K562 (cell line): ENCODE data around the gene OR6S1. TPM values are rescaled to one million over a fixed set of nuclear protein-coding genes. Genes with fewer than 3 reads are reported as not detected.

Experiments
- ATAC-seq: fragments of 200-7000 bp; cut with Tn5 transposase; 3 replicates; pipeline ENCODE4 v1.9.1; 2020; ENCODE audit warnings: moderate library complexity
- BruUV-seq: library from RNA; stranded (reverse); fragments of 400-500 nt; replicated peaks from 2 replicates; lab custom pipeline; 2021; lab: Mats Ljungman, UMichigan
- CTCF ChIA-PET: fragments of 300-600 bp; formaldehyde crosslinking; extraction: SDS; loops from one replicate; lab custom pipeline; 2021; ENCODE audit warnings: low intra/inter-chr PET ratio; lab: Yijun Ruan, JAX
- POLR2A ChIA-PET: fragments of 300-600, 350-650 bp; sonication (Branson Sonifier 250); formaldehyde crosslinking; extraction: SDS; loops from one replicate; lab custom pipeline; 2021; ENCODE audit warnings: antibody characterized with exemption, inconsistent platforms; lab: Yijun Ruan, JAX
- DNase-seq, 4 experiments: peaks; one replicate each; pipeline versions ENCODE4 v3.0.0 to v3.0.0-alpha.2; 2011 to 2018; ENCODE audit warnings: low spot score in 3 of 4, mixed read lengths in 3 of 4; ENCODE audit errors: extremely low read depth in 1 of 4
- FAIRE-seq: peaks from 2 replicates; lab custom pipeline; 2011; peaks lifted over from hg19 to GRCh38; lab: Jason Lieb, UNC
- H2AFZ ChIP-seq: 2 replicates; pipeline ENCODE4 v1.6.0; 2011; ENCODE audit warnings: low read depth, low read length, control low read depth, inconsistent platforms
- H3K27ac ChIP-seq: fragments of 200-600 bp; 3 replicates; pipeline ENCODE4 v1.8.0; 2011; ENCODE audit warnings: low read depth, mild to moderate bottlenecking, control low read depth, inconsistent platforms, low read length, moderate library complexity, mixed read lengths; ENCODE audit errors: extremely low read depth
- H3K27me3 ChIP-seq, 2 experiments: fragments of 300-600 bp in 1 of 2; 2 replicates in 1 of 2; 3 replicates in 1 of 2; pipeline versions ENCODE4 v1.6.0 to v1.8.0; 2011; ENCODE audit warnings: inconsistent platforms in 2 of 2, low read length in 2 of 2, mild to moderate bottlenecking in 1 of 2, mixed read lengths in 1 of 2, moderate library complexity in 1 of 2; ENCODE audit not compliant: control insufficient read depth in 2 of 2, insufficient read depth in 2 of 2
- H3K36me3 ChIP-seq: fragments of 300-600 bp; 3 replicates; pipeline ENCODE4 v1.8.0; 2011; ENCODE audit warnings: mild to moderate bottlenecking, low read length, inconsistent platforms; ENCODE audit not compliant: control insufficient read depth, insufficient read depth
- H3K4me1 ChIP-seq, 2 experiments: fragments of 200-600 bp in 1 of 2; replicated peaks in 1 of 2; 2 replicates in 1 of 2; 3 replicates in 1 of 2; pipeline versions ENCODE4 v1.5.1 to v1.8.0; 2011; ENCODE audit warnings: inconsistent platforms in 2 of 2, low read length in 2 of 2, mild to moderate bottlenecking in 1 of 2, mixed read lengths in 1 of 2, moderate library complexity in 1 of 2; ENCODE audit not compliant: control insufficient read depth in 2 of 2, insufficient read depth in 2 of 2
- H3K4me2 ChIP-seq: 2 replicates; pipeline ENCODE4 v1.6.1; 2011; ENCODE audit warnings: low read length, control low read depth, inconsistent platforms, mixed read lengths; ENCODE audit not compliant: insufficient read depth
- H3K4me3 ChIP-seq: fragments of 200-600 bp; sonication (generic), shearing (Covaris generic); 2 replicates; pipeline ENCODE4 v1.5.1; 2016; ENCODE audit warnings: control low read depth, inconsistent platforms
- H3K79me2 ChIP-seq: fragments of 200-600 bp; 3 replicates; pipeline ENCODE4 v1.8.0; 2011; ENCODE audit warnings: low read length, inconsistent platforms; ENCODE audit not compliant: control insufficient read depth, insufficient read depth
- H3K9ac ChIP-seq, 2 experiments: 2 replicates each; pipeline versions ENCODE4 v1.6.0 to v1.6.1; 2011; ENCODE audit warnings: low read depth in 2 of 2, low read length in 2 of 2, control low read depth in 1 of 2, inconsistent platforms in 1 of 2, mild to moderate bottlenecking in 1 of 2, mixed read lengths in 1 of 2; ENCODE audit not compliant: insufficient read depth in 1 of 2
- H3K9me1 ChIP-seq: one replicate; pipeline ENCODE4 v1.6.0; 2011; ENCODE audit warnings: inconsistent platforms, mild to moderate bottlenecking, low read length, moderate library complexity; ENCODE audit not compliant: control insufficient read depth, insufficient read depth
- H3K9me3 ChIP-seq: replicated peaks from 2 replicates; pipeline ENCODE4 v1.5.1; 2011; ENCODE audit warnings: low read depth, low read length, inconsistent platforms; ENCODE audit not compliant: control insufficient read depth, insufficient read depth
- H4K20me1 ChIP-seq: replicated peaks from 2 replicates; pipeline ENCODE4 v1.6.1; 2011; ENCODE audit warnings: low read length, inconsistent platforms, mixed read lengths; ENCODE audit not compliant: control insufficient read depth, insufficient read depth
- ARID3A ChIP-seq: IDR thresholded peaks from 2 replicates; pipeline ENCODE4 v1.6.1; 2012; ENCODE audit warnings: low read depth, low read length, improper control_type of control experiment, borderline replicate concordance
- BHLHE40 ChIP-seq: IDR thresholded peaks from 2 replicates; pipeline ENCODE4 v1.6.1; 2011; ENCODE audit warnings: low read length, improper control_type of control experiment
- BRF1 ChIP-seq: IDR thresholded peaks from 3 replicates; pipeline ENCODE4 v1.6.1; 2011; ENCODE audit warnings: borderline replicate concordance, mild to moderate bottlenecking; ENCODE audit not compliant: insufficient read length; ENCODE audit errors: extremely low read depth
- CTBP1 ChIP-seq: fragments of 450-650 bp; IDR thresholded peaks from 2 replicates; pipeline ENCODE4 v1.6.1; 2016; ENCODE audit warnings: borderline replicate concordance
- GMEB1 ChIP-seq: fragments of 250-450 bp; sonication (Bioruptor Pico); IDR thresholded peaks from 2 replicates; pipeline ENCODE4 v1.4.0; 2020; ENCODE audit warnings: mild to moderate bottlenecking
- HDAC1 ChIP-seq, 2 experiments: fragments of 450-650 bp; IDR thresholded peaks; 2 replicates each; pipeline ENCODE4 v1.6.1; 2016 to 2017; ENCODE audit warnings: inconsistent platforms in 1 of 2, mild to moderate bottlenecking in 1 of 2, moderate library complexity in 1 of 2
- HNRNPH1 ChIP-seq: fragments of 200-400 bp; formaldehyde crosslinking; optimal IDR thresholded peaks from 2 replicates; pipeline ENCODE3; 2017; ENCODE audit warnings: low read depth, mild to moderate bottlenecking, low read length, moderate library complexity
- JUND ChIP-seq, 2 experiments: IDR thresholded peaks; 2 replicates in 1 of 2; 3 replicates in 1 of 2; pipeline ENCODE4 v1.6.1; 2011; ENCODE audit warnings: borderline replicate concordance in 2 of 2, low read depth in 2 of 2, low read length in 2 of 2, improper control_type of control experiment in 1 of 2, missing biosample characterization in 1 of 2, missing genetic modification characterization in 1 of 2, missing genetic modification reagents in 1 of 2
- MAZ ChIP-seq, 2 experiments: fragments of 450-650 bp in 1 of 2; sonication (generic) in 1 of 2; formaldehyde crosslinking; IDR thresholded peaks in 1 of 2; conservative IDR thresholded peaks in 1 of 2; 2 replicates each; pipeline versions ENCODE4 v1.4.0 to v1.5.0; 2020; ENCODE audit warnings: mild to moderate bottlenecking in 1 of 2, missing genetic modification reagents in 1 of 2
- XRCC5 ChIP-seq: fragments of 200-400 bp; formaldehyde crosslinking; IDR thresholded peaks from 2 replicates; pipeline ENCODE4 v1.6.1; 2017; ENCODE audit warnings: low read depth, mild to moderate bottlenecking, low read length
- ZNF592 ChIP-seq: fragments of 450-650 bp; IDR thresholded peaks from 2 replicates; pipeline ENCODE4 v1.6.1; 2017; ENCODE audit warnings: antibody characterized with exemption, mild to moderate bottlenecking
- WGBS: fragments of 100-300 bp; shearing (Covaris generic); methylation state at CpG from one replicate; pipeline ENCODE4 v1.1.6; 2016; ENCODE audit warnings: low coverage, mixed read lengths; ENCODE audit not compliant: insufficient coverage; ENCODE audit errors: missing lambda C conversion rate; 5-methylcytosine and 5-hydroxymethylcytosine counted together
- in situ Hi-C: fragments of 300-500 bp; cut with MboI; formaldehyde crosslinking; loops from 4 replicates; pipeline ENCODE4 v1.15.0; 2018; ENCODE audit warnings: inconsistent platforms, mixed read lengths
- intact Hi-C: fragments of 100-400 bp; cut with micrococcal nuclease; formaldehyde crosslinking; loops from 2 replicates; pipeline ENCODE4 v1.14.2; 2022
- polyA plus RNA-seq, 8 experiments: library from polyadenylated mRNA; depleted of rRNA in 4 of 8; stranded (reverse) in 5 of 8; unstranded in 3 of 8; fragments of >200 nt; fragmentation: Nextera tagmentation in 2 of 8; fragmentation: Illumina TruSeq in 1 of 8; extraction: Ambion mirVana in 2 of 8; extraction: Trizol in 1 of 8; gene quantifications; 2 replicates each; pipeline versions ENCODE4 v1.2.1 to v1.2.3, GENCODE V29; 2011 to 2014; ENCODE audit warnings: inconsistent platforms in 1 of 8, missing spikeins in 1 of 8
- total RNA-seq, 7 experiments: library from RNA; depleted of rRNA in 6 of 7; stranded (reverse); fragments of >200 nt in 6 of 7; fragmentation: Illumina TruSeq in 2 of 7; extraction: Trizol in 2 of 7; gene quantifications; 2 replicates each; pipeline versions ENCODE4 v1.2.1 to v1.2.3, GENCODE V29; 2011 to 2021; ENCODE audit warnings: low replicate concordance in 1 of 7

Gene OR6S1
- total and polyA plus RNA-seq, 9 of the 15 experiments (the other 6 are each of a cell fraction or from before 2014, with no cell fraction given) = not detected

DNA sequence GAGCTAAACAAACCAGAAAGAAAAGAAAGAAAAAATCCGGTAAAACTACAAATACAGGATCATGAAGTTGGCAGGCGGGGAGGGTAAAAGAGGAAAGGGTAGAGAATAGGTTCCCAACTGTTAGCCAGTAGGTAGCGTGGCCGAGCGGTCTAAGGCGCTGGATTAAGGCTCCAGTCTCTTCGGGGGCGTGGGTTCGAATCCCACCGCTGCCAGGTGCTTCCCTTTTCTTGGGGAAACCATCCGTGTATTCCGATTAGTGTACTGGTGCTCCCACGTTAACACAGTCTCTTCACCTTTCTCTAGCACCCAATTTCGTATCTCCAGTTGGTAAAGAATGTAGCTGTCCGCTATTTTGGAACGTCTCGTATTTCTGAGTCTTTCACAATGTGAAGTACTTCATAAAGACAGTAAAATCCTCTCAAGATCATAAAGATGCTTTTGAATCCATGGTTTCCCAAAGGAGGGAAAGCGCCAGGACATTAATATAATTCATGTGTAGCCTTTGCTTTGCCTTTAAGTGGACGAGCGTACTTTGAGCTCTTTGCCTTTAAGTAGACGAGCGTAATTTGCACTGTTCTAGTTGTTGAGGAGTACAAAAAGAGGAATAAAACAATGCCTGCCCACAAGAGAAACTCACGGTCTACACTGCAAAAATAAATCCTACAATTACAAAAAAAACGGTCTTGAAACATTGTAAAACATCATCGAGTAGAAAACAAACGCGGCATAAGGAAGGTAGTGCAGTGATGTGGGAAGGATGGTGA is 31.3 kb downstream of the OR6S1 start:
- ChIA-PET POLR2A (interaction anchor here (1.6 kb wide), 1 partner anchor 280 kb away, joined by 3 read pairs; no protein-coding TSS in a partner anchor), CTCF (interaction anchor here (1.1 to 3.4 kb wide), 5 partner anchors 79 to 430 kb away, joined by 3 to 49 read pairs (median 14); no protein-coding TSS in a partner anchor)
- Histone ChIP-seq H3K27ac (peak overlapping the region; percentile 64), H4K20me1 (no peaks in the 10 kb centered on the region), H3K9ac (peak overlapping the region; percentile 74 to 93), H3K9me3 (no peaks in the 10 kb centered on the region), H3K4me1 (peaks cover 0 to 14% of the 10 kb centered on the region in 2 experiments; a peak in 2 of 5 replicates), H3K79me2 (no peaks in the 10 kb centered on the region), H2AFZ (peak overlapping the region; percentile 94), H3K36me3 (no peaks in the 10 kb centered on the region), H3K27me3 (no peaks in the 10 kb centered on the region), H3K9me1 (no peaks in the 10 kb centered on the region), H3K4me3 (peak overlapping the region; percentile 80), H3K4me2 (peak overlapping the region; percentile 89)
- TSS peak; percentile 100 for BruUV-seq
- DNase-seq = peak; percentile 40 to 85 (median 62)
- WGBS = 4% methylated on average over 26 of the region's 27 CpGs
- ATAC-seq = peak; percentile 70
- intact Hi-C loops = no loop called here
- peak; percentile 52 for FAIRE-seq
- in situ Hi-C loops = loop anchor here (5.0 kb wide), 2 partner anchors 82 to 283 kb away; no protein-coding TSS in a partner anchor
- TF ChIP-seq ZNF592 = peak; percentile 49
- TF ChIP-seq HNRNPH1 = no peak
- TF ChIP-seq HDAC1 (IDR thresholded peaks at IDR 0.05) = peak in 1 of 2 experiments; percentile 73; a peak in 1 of 4 replicates
- TF ChIP-seq XRCC5 = no peak
- TF ChIP-seq MAZ (CRISPR knock-in tag; conservative IDR thresholded peaks at IDR 0.05 in 1 of 2, IDR thresholded peaks at IDR 0.05 in 1 of 2) = 0 out of 4 replicates have a peak, but pooled peaks of 1 of the 2 experiments have one; percentile 22
- TF ChIP-seq ARID3A = 0 out of 2 replicates have a peak, but pooled peaks have one; percentile 37
- peak; percentile 47; the same call in 1 of the 2 replicates for TF ChIP-seq CTBP1
- TF ChIP-seq GMEB1 (CRISPR knock-in tag) = no peak
- peak; percentile 27 for TF ChIP-seq BRF1
- no peak for TF ChIP-seq BHLHE40
- no peak for TF ChIP-seq JUND (IDR thresholded peaks at IDR 0.05; ENCODE audit: borderline replicate concordance, low read depth, low read length)
- TF ChIP-seq JUND (tag; IDR thresholded peaks at IDR 0.05; ENCODE audit: borderline replicate concordance, low read depth, low read length) = no peak
